KMS-11 (cell line): ENCODE data around the gene CLEC17A.

Source experiments
- H2AFZ ChIP-seq: fragments of 200-600 bp; sonication (generic); 2 replicates; pipeline ENCODE4 v1.6.1; 2016; ENCODE audit warnings: antibody characterized with exemption, mixed run types, low read depth
- H3K27ac ChIP-seq: fragments of 200-600 bp; sonication (generic); 2 replicates; pipeline ENCODE4 v1.6.1; 2016; ENCODE audit warnings: mild to moderate bottlenecking, mixed run types
- H3K27me3 ChIP-seq: fragments of 200-600 bp; sonication (generic); 2 replicates; pipeline ENCODE4 v1.6.1; 2017; ENCODE audit warnings: mild to moderate bottlenecking, low read depth, mixed run types, moderate library complexity; ENCODE audit not compliant: insufficient read depth
- H3K36me3 ChIP-seq: fragments of 200-600 bp; sonication (generic); 2 replicates; pipeline ENCODE4 v1.6.1; 2017; ENCODE audit warnings: mild to moderate bottlenecking, mixed run types; ENCODE audit not compliant: insufficient read depth
- H3K4me1 ChIP-seq: fragments of 200-600 bp; sonication (generic); 2 replicates; pipeline ENCODE4 v1.6.1; 2016; ENCODE audit warnings: mild to moderate bottlenecking, low read depth, mixed run types; ENCODE audit not compliant: poor library complexity, severe bottlenecking
- H3K4me2 ChIP-seq: fragments of 200-600 bp; sonication (generic); 2 replicates; pipeline ENCODE4 v1.7.0; 2016; ENCODE audit warnings: mild to moderate bottlenecking, mixed run types
- H3K4me3 ChIP-seq: fragments of 200-600 bp; sonication (generic); IDR thresholded peaks from 2 replicates; pipeline ENCODE4 v1.6.1; 2017; ENCODE audit warnings: low read depth, low read length, mixed read lengths; ENCODE audit not compliant: insufficient read depth
- H3K79me2 ChIP-seq: fragments of 200-600 bp; sonication (generic); 2 replicates; pipeline ENCODE4 v1.6.1; 2016; ENCODE audit warnings: low read depth, mixed run types; ENCODE audit not compliant: insufficient read depth
- H3K9ac ChIP-seq: fragments of 200-600 bp; sonication (generic); 2 replicates; pipeline ENCODE4 v1.6.1; 2016; ENCODE audit warnings: mild to moderate bottlenecking, mixed run types
- H4K20me1 ChIP-seq: fragments of 200-600 bp; sonication (generic); 2 replicates; pipeline ENCODE4 v1.6.1; 2016; ENCODE audit warnings: mild to moderate bottlenecking, mixed run types; ENCODE audit not compliant: insufficient read depth
- CTCF ChIP-seq: fragments of 200-600 bp; sonication (generic); conservative IDR thresholded peaks from 2 replicates; pipeline ENCODE4 v1.6.1; 2017; ENCODE audit warnings: low read depth, mild to moderate bottlenecking, antibody characterized with exemption, low read length, moderate library complexity, mixed read lengths

The CLEC17A gene

DNA sequence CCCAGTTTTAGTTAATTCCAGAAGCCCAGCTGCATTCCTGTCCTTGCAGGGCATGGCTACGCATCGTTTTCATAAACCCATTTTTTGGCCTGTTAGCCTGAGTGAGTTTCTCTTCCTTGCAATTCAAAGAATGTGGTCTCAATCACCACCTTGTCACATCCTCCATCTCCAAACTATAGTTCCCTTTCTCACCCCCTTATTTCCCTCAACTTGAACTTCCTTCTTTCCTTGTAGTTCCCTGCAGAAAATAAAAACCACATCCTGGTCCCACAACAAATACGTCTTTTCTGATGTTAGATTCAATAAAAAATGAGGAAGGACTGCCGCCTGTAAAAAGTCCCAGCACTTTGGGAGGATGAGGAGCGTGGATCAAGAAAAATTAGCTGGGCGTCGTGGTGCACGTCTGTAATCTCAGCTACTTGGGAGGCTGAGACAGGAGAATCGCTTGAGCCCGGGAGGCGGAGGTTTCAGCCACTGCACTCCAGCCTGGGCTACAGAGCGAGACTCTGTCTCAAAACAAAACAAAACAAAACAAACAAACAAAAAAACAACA, 78.6 kb downstream of the CLEC17A start:
- Histone ChIP-seq H2AFZ (no peak overlapping the region), H3K4me1 (no peaks in the 10 kb centered on the region), H3K79me2 (no peaks in the 10 kb centered on the region), H3K27me3 (peaks cover 3% of the 10 kb centered on the region; the same call in 1 of the 2 replicates), H4K20me1 (no peaks in the 10 kb centered on the region), H3K36me3 (no peaks in the 10 kb centered on the region), H3K27ac (no peak overlapping the region), H3K4me3 (no peak overlapping the region), H3K9ac (no peak overlapping the region), H3K4me2 (no peak overlapping the region)
- TF ChIP-seq CTCF: no peak
